Measurements from ENCODE around the gene TMEM220. TPM values are rescaled to one million over a fixed set of nuclear protein-coding genes. Genes with fewer than 3 reads are reported as not detected.

The TMEM220 gene
- total RNA-seq, 4 donors from 2014 or later = 11.4 to 17.8 (median 14.1) TPM

GRCh38 chr17:10737168-10737622, 7.4 kb upstream of the TMEM220 start:
- TF ChIP-seq CTCF (IDR thresholded peaks at IDR 0.05; ENCODE audit: low read depth) = no peak

GRCh38 chr17:10735821-10736220, 6.0 kb upstream of the TMEM220 start:
- no peak for TF ChIP-seq CTCF (IDR thresholded peaks at IDR 0.05; ENCODE audit: low read depth)

- no peak for TF ChIP-seq CTCF (IDR thresholded peaks at IDR 0.05; ENCODE audit: low read depth)
Measured at GRCh38 chr17:10735251-10735650, 5.4 kb upstream of the TMEM220 start.

- TF ChIP-seq CTCF (IDR thresholded peaks at IDR 0.05; ENCODE audit: low read depth) = no peak
Measured at GRCh38 chr17:10733666-10734065, 3.8 kb upstream of the TMEM220 start.

- TF ChIP-seq CTCF (IDR thresholded peaks at IDR 0.05; ENCODE audit: low read depth) = no peak
Measured at GRCh38 chr17:10731408-10731879, 1.6 kb upstream of the TMEM220 start.

GRCh38 chr17:10728331-10728892, 1.4 kb downstream of the TMEM220 start:
- TF ChIP-seq CTCF (IDR thresholded peaks at IDR 0.05; ENCODE audit: low read depth) = no peak

GRCh38 chr17:10727192-10727591, 2.6 kb downstream of the TMEM220 start:
- no peak for TF ChIP-seq CTCF (IDR thresholded peaks at IDR 0.05; ENCODE audit: low read depth)

Measured in subcutaneous adipose tissue (tissue), 4 donors.